Heart right ventricle (tissue), 16 donors: ENCODE data around the gene ARGLU1. TPM values are rescaled to one million over a fixed set of nuclear protein-coding genes. Genes with fewer than 3 reads are reported as not detected.

Experiments
- ATAC-seq, 8 donors: fragments of 200-7000 bp; cut with Tn5 transposase; one replicate each; pipeline ENCODE4 v1.9.1; 2020; ENCODE audit warnings: mild to moderate bottlenecking in 8 of 8, moderate library complexity in 8 of 8, moderate number of reproducible peaks in 1 of 8
- DNase-seq, 2 donors: peaks; one replicate each; pipeline ENCODE4 v3.0.0-alpha.2; 2020
- H3K27ac ChIP-seq, 10 donors: fragments of 200-600 bp; sonication (generic) in 2 of 10; one replicate each; pipeline versions ENCODE4 v1.5.0 to v1.8.0; 2020 to 2022; ENCODE audit warnings: mild to moderate bottlenecking in 3 of 10
- H3K27me3 ChIP-seq, 7 donors: fragments of 200-600 bp; one replicate each; pipeline ENCODE4 v1.8.0; 2021 to 2022; ENCODE audit warnings: mild to moderate bottlenecking in 2 of 7
- H3K36me3 ChIP-seq, 9 donors: fragments of 200-600 bp; sonication (generic) in 1 of 9; one replicate each; pipeline versions ENCODE4 v1.5.0 to v1.8.0; 2020 to 2022; ENCODE audit warnings: mild to moderate bottlenecking in 2 of 9
- H3K4me1 ChIP-seq, 9 donors: fragments of 200-600 bp; sonication (generic) in 1 of 9; one replicate each; pipeline versions ENCODE4 v1.5.0 to v1.8.0; 2020 to 2022; ENCODE audit warnings: mild to moderate bottlenecking in 4 of 9
- H3K4me3 ChIP-seq, 10 donors: fragments of 200-600 bp; sonication (generic) in 2 of 10; one replicate each; pipeline versions ENCODE4 v1.5.0 to v1.8.0; 2020 to 2022; ENCODE audit warnings: mild to moderate bottlenecking in 7 of 10, moderate library complexity in 2 of 10
- H3K9me3 ChIP-seq, 11 donors: fragments of 200-600 bp in 10 of 11; sonication (generic) in 2 of 11; one replicate each; pipeline versions ENCODE4 v1.5.0 to v1.8.0; 2013 to 2022; ENCODE audit warnings: mild to moderate bottlenecking in 2 of 11, control low read depth in 1 of 11, moderate library complexity in 1 of 11
- WGBS, 2 donors: extraction: QIAGEN DNeasy Blood & Tissue Kit; methylation state at CpG; one replicate each; pipeline ENCODE4 v1.1.7; 2013; ENCODE audit warnings: inconsistent platforms in 1 of 2; 5-methylcytosine and 5-hydroxymethylcytosine counted together
- intact Hi-C, 10 donors: fragments of 100-400 bp; cut with DNase I; formaldehyde crosslinking; loops; one replicate each; pipeline versions ENCODE4 v1.11.1 to v1.14.2; 2022
- polyA plus RNA-seq, 2 donors: library from polyadenylated mRNA; stranded (reverse); fragments of 200-250 nt; gene quantifications; one replicate each; pipeline ENCODE4 v1.2.3, GENCODE V29; 2013
- total RNA-seq, 10 donors: library from RNA; stranded (reverse); fragmentation: NEBNext Ultra II Directional in 3 of 10; extraction: Animal tissue kit (Norgen Biotek cat#: 25700) in 3 of 10; gene quantifications; one replicate each; pipeline versions ENCODE4 v1.2.1 to v1.2.4, GENCODE V29; 2021 to 2023
- TF ChIP-seq, protein P1 (sequence below), 9 donors: fragments of 200-600 bp; sonication (generic) in 2 of 9; IDR thresholded peaks; one replicate each; pipeline versions ENCODE4 v1.5.0 to v1.8.0; 2021 to 2022; ENCODE audit warnings: antibody characterized with exemption in 9 of 9, mild to moderate bottlenecking in 5 of 9, moderate library complexity in 1 of 9
- donor health status: Arrhythmogenic right ventricular cardiomyopathy.
- donor health status: ischemic (EF 13 %, LVEDD 7.1; RV severe dilation, severe dysfunction).
- donor health status: healthy with polysubstance abuse.
- donor health status: DM: no; HTN: yes; CAD: no.
- donor health status: DM: no; HTN: no; CAD: no.
- donor health status: ischemic (EF 25% LVEDD 6.9; RV normal size, moderate dysfunction).
- donor health status: ischemic (EF 25% LVEDD 5.7; RV mildly dilated, moderate dysfunction).
- donor health status: healthy.
- donor health status: DM: yes; HTN: yes; CAD: no.
- donor health status: Ischemic cardiomyopathy.
- donor health status: ischemic (EF 35%, LVEDD 5.7; RV mildly dilated, moderate dysfunction).
- donor health status: nonischemic (EF 11% LVEDD 7.7; RV severe dilation, severe dysfunction).
- donor health status: DM: yes; HTN: yes; CAD: no.
- donor health status: PGD.
- donor health status: ischemic (EF 29% LVEDD 5.4; RV normal size, mild dysfunction).
- donor health status: nonischemic (EF 23%, LVEDD 6.1; RV moderate dilation, normal function).

ARGLU1 gene
- total and polyA plus RNA-seq, 12 donors = 19.1 to 148 (median 29.6) TPM

DNA sequence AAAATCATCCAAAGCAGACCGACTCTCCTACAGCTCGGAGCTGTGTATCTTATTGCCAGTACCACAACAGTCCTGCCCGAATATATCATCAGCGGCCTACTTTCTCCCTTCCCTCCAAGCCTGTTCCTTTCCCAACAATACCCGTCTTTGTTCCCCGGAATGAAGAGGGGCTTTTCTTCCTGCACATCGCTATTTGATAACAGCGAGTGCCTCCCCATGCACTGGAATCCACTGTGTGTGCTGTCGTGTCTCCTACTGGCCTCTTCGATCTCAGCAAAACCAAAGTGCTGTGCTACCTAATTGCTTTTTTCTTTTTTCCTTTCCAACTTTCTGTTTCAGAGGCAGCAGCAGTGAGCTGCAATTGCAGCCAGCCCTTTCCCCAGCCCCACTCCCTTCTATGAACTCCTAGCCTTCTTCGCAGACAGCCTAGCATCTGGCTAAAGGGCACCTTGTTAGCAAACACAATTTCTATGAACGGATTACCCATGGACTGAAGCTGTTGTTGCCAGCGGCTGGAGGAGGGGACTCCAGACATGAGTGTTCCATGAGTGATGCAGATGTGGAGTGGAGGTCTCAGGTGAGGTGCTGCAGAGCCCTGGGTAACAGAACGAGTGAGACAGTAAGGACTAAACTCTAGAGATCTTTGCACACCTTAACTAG lies 75.9 kb downstream of the ARGLU1 start:
- 61 to 63% methylated on average over 14 of the region's 14 CpGs for WGBS, 2 donors
- TF ChIP-seq, protein P1, sequence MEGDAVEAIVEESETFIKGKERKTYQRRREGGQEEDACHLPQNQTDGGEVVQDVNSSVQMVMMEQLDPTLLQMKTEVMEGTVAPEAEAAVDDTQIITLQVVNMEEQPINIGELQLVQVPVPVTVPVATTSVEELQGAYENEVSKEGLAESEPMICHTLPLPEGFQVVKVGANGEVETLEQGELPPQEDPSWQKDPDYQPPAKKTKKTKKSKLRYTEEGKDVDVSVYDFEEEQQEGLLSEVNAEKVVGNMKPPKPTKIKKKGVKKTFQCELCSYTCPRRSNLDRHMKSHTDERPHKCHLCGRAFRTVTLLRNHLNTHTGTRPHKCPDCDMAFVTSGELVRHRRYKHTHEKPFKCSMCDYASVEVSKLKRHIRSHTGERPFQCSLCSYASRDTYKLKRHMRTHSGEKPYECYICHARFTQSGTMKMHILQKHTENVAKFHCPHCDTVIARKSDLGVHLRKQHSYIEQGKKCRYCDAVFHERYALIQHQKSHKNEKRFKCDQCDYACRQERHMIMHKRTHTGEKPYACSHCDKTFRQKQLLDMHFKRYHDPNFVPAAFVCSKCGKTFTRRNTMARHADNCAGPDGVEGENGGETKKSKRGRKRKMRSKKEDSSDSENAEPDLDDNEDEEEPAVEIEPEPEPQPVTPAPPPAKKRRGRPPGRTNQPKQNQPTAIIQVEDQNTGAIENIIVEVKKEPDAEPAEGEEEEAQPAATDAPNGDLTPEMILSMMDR (IDR thresholded peaks at IDR 0.05) = no peak
- H3K27ac ChIP-seq = peak overlapping the region in 8 of 10 donors; percentile 15 to 61 (median 41)
- H3K9me3 ChIP-seq = no peaks in the 10 kb centered on the region
- DNase-seq (no peak), ATAC-seq (no peak)
- peaks cover 0 to 79% (median 30%) of the 10 kb centered on the region in 9 donors for H3K4me1 ChIP-seq
- H3K27me3 ChIP-seq = peaks cover 0 to 42% (median 0%) of the 10 kb centered on the region in 7 donors
- H3K36me3 ChIP-seq = peaks cover 0 to 52% (median 13%) of the 10 kb centered on the region in 9 donors
- intact Hi-C loops = loop anchor here in 1 of 10 donors (5.0 kb wide), 1 partner anchor 425 kb away; no protein-coding TSS in a partner anchor
- H3K4me3 ChIP-seq = peak overlapping the region in 4 of 10 donors; percentile 0 to 15 (median 2)

Other genes with a start within 250 kb of the ARGLU1 start
- 10 to 100 TPM in 9 of 10 donors, 1 to 10 TPM in 1; 9.7 to 21.1 (median 14.8) TPM for gene EFNB2, start 32.5 kb downstream of the ARGLU1 start, total RNA-seq
- gene EFNB2, start 32.5 kb downstream of the ARGLU1 start, polyA plus RNA-seq = 10 to 100 TPM; 11.8 to 14.1 TPM